Measurements from ENCODE around the gene RAD51B.

- TF ChIP-seq TAF1 (IDR thresholded peaks at IDR 0.05; ENCODE audit: borderline replicate concordance, low read depth, low read length) (no peak), POLR2A (IDR thresholded peaks at IDR 0.05; ENCODE audit: low read depth, low read length) (no peak), POLR2AphosphoS5 (IDR thresholded peaks at IDR 0.05; ENCODE audit: low read depth, low read length) (no peak)
Observed at GRCh38 chr14:68655021-68655831, 835.6 kb downstream of the RAD51B start.

All from GM12892 (cell line).